Vagina (tissue), 2 donors: Measurements from ENCODE around the gene NID1. TPM values are rescaled to one million over a fixed set of nuclear protein-coding genes. Genes with fewer than 3 reads are reported as not detected.

Experiments
- DNase-seq, 2 donors: peaks; one replicate each; pipeline ENCODE4 v3.0.0-alpha.2; 2017; ENCODE audit errors: extremely low spot score in 2 of 2
- H3K27ac ChIP-seq: fragments of 200-600 bp; sonication (generic); one replicate; pipeline ENCODE4 v1.5.1; 2019
- H3K27me3 ChIP-seq: fragments of 200-600 bp; sonication (generic); one replicate; pipeline ENCODE4 v1.5.1; 2019
- H3K36me3 ChIP-seq, 2 donors: fragments of 200-600 bp; sonication (generic); one replicate each; pipeline ENCODE4 v1.5.1; 2017 to 2019
- H3K4me1 ChIP-seq: fragments of 200-600 bp; sonication (generic); one replicate; pipeline ENCODE4 v1.5.1; 2019
- H3K4me3 ChIP-seq, 2 donors: fragments of 200-600 bp; sonication (generic); 1 replicate in 1 of 2; 2 replicates in 1 of 2; pipeline ENCODE4 v1.5.1; 2016 to 2019
- H3K9me3 ChIP-seq: fragments of 200-600 bp; sonication (generic); one replicate; pipeline ENCODE4 v1.5.1; 2019
- CTCF ChIP-seq, 3 experiments: fragments of 450-650 bp in 2 of 3; fragments of 200-600 bp in 1 of 3; sonication (generic) in 1 of 3; IDR thresholded peaks; one replicate each; pipeline ENCODE4 v1.5.1; 2017 to 2019; ENCODE audit warnings: antibody characterized with exemption in 3 of 3, mild to moderate bottlenecking in 2 of 3, moderate library complexity in 2 of 3
- POLR2A ChIP-seq, 2 donors: fragments of 450-650 bp; IDR thresholded peaks; one replicate each; pipeline ENCODE4 v1.6.1; 2017; ENCODE audit warnings: antibody characterized with exemption in 2 of 2, mild to moderate bottlenecking in 2 of 2, moderate library complexity in 2 of 2
- POLR2AphosphoS5 ChIP-seq, 2 donors: sonication (generic); formaldehyde crosslinking; IDR thresholded peaks; one replicate each; pipeline ENCODE4 v1.9.0; 2017; ENCODE audit warnings: antibody characterized with exemption in 2 of 2, mild to moderate bottlenecking in 2 of 2, low read depth in 1 of 2; ENCODE audit not compliant: insufficient read depth in 1 of 2
- intact Hi-C: fragments of 100-400 bp; cut with DNase I; formaldehyde crosslinking; loops from one replicate; pipeline ENCODE4 v1.15.1; 2023
- total RNA-seq: library from RNA; depleted of rRNA; stranded (reverse); fragments of >200 nt; gene quantifications from one replicate; pipeline ENCODE4 v1.2.3, GENCODE V29; 2016

NID1 gene
- total RNA-seq, 1 donor from 2014 or later, result 154 TPM

- Histone ChIP-seq H3K36me3 (no peaks in the 10 kb centered on the region), H3K27ac (no peak overlapping the region), H3K27me3 (no peaks in the 10 kb centered on the region), H3K9me3 (no peaks in the 10 kb centered on the region), H3K4me1 (no peaks in the 10 kb centered on the region), H3K4me3 (no peak overlapping the region)
- DNase-seq, result no peak
- TF ChIP-seq POLR2A (IDR thresholded peaks at IDR 0.05) (no peak), CTCF (IDR thresholded peaks at IDR 0.05) (no peak), POLR2AphosphoS5 (IDR thresholded peaks at IDR 0.05; ENCODE audit: insufficient read depth in 1 of 2, low read depth in 1 of 2) (no peak)
- intact Hi-C loops, result no loop called here
These were observed 109.1 kb downstream of the NID1 start for GRCh38 chr1:235955777-235956176.

GRCh38 chr1:235954306-235955283, 110.3 kb downstream of the NID1 start:
- Histone ChIP-seq H3K27me3 (no peaks in the 10 kb centered on the region), H3K27ac (no peak overlapping the region), H3K36me3 (no peaks in the 10 kb centered on the region), H3K9me3 (no peaks in the 10 kb centered on the region), H3K4me3 (no peak overlapping the region), H3K4me1 (no peaks in the 10 kb centered on the region)
- intact Hi-C loops, result no loop called here
- TF ChIP-seq CTCF (IDR thresholded peaks at IDR 0.05) (no peak), POLR2AphosphoS5 (IDR thresholded peaks at IDR 0.05; ENCODE audit: insufficient read depth in 1 of 2, low read depth in 1 of 2) (no peak), POLR2A (IDR thresholded peaks at IDR 0.05) (no peak)
- no peak for DNase-seq

- H3K4me1 ChIP-seq, result no peaks in the 10 kb centered on the region
- intact Hi-C loops, result no loop called here
- no peak overlapping the region for H3K4me3 ChIP-seq
These were observed 111.1 kb downstream of the NID1 start for GRCh38 chr1:235953801-235954200.

GRCh38 chr1:235952950-235953615, 111.8 kb downstream of the NID1 start:
- intact Hi-C loops, result no loop called here
- Histone ChIP-seq H3K27ac (no peak overlapping the region), H3K9me3 (no peaks in the 10 kb centered on the region), H3K4me1 (peaks cover 6% of the 10 kb centered on the region), H3K36me3 (no peaks in the 10 kb centered on the region), H3K27me3 (no peaks in the 10 kb centered on the region), H3K4me3 (no peak overlapping the region)
- peak in 1 of 2 donors; percentile 6 for DNase-seq
- TF ChIP-seq POLR2AphosphoS5 (IDR thresholded peaks at IDR 0.05; ENCODE audit: insufficient read depth in 1 of 2, low read depth in 1 of 2), result no peak
- no peak for TF ChIP-seq CTCF (IDR thresholded peaks at IDR 0.05)
- no peak for TF ChIP-seq POLR2A (IDR thresholded peaks at IDR 0.05)

More at GRCh38 chr1:235953801-235954200, 111.1 kb downstream of the NID1 start:
- TF ChIP-seq POLR2AphosphoS5 (IDR thresholded peaks at IDR 0.05; ENCODE audit: insufficient read depth in 1 of 2, low read depth in 1 of 2) (no peak), POLR2A (IDR thresholded peaks at IDR 0.05) (no peak), CTCF (IDR thresholded peaks at IDR 0.05) (no peak)
- no peaks in the 10 kb centered on the region for H3K27me3 ChIP-seq
- no peak overlapping the region for H3K27ac ChIP-seq
- no peaks in the 10 kb centered on the region for H3K36me3 ChIP-seq
- no peak for DNase-seq
- H3K9me3 ChIP-seq, result no peaks in the 10 kb centered on the region
